GM19239 (cell line): ENCODE measurements around the gene HSPA12A.

Source experiments
- DNase-seq: peaks from one replicate; pipeline ENCODE4 v3.0.0; 2011; ENCODE audit warnings: low spot score; ENCODE audit not compliant: insufficient read length
- FAIRE-seq: peaks from 2 replicates; lab custom pipeline; 2011; peaks lifted over from hg19 to GRCh38; lab: Jason Lieb, UNC

HSPA12A gene

GRCh38 chr10:116747325-116747724 lies 5.0 kb upstream of the HSPA12A start:
- FAIRE-seq, result no peak

GRCh38 chr10:116744885-116745284 lies 2.5 kb upstream of the HSPA12A start:
- DNase-seq, result no peak
- FAIRE-seq, result no peak

More at GRCh38 chr10:116747325-116747724, 5.0 kb upstream of the HSPA12A start:
- DNase-seq, result no peak

DNA sequence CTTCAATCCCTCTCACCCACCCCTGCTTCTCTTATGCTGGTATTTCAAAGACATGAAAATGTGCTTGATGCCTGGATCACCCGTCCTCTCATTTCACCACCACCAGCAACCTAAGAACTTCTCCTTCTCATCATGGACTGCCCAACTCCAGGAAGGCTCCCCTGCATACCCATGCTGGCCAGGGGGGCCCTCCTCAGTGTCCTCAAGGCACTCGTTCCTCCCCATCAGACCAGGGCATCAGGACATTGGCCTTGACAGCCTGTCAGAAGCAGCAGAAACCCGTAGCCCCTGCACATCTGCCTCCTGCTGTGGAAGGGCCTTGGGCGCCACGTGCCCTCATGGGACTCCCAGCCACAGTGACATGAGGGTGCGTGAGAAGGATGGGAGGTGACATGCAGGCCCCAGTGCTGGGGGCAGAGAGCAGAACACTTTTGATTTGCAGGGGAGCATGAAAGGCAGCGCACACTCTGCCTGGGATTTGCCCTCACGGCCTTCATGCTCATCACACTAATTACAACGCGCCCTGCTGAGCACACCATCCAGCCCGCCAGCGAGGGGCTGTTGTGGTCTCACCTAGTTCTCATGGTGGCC lies 1.9 kb upstream of the HSPA12A start:
- DNase-seq (no peak), FAIRE-seq (no peak)

DNA sequence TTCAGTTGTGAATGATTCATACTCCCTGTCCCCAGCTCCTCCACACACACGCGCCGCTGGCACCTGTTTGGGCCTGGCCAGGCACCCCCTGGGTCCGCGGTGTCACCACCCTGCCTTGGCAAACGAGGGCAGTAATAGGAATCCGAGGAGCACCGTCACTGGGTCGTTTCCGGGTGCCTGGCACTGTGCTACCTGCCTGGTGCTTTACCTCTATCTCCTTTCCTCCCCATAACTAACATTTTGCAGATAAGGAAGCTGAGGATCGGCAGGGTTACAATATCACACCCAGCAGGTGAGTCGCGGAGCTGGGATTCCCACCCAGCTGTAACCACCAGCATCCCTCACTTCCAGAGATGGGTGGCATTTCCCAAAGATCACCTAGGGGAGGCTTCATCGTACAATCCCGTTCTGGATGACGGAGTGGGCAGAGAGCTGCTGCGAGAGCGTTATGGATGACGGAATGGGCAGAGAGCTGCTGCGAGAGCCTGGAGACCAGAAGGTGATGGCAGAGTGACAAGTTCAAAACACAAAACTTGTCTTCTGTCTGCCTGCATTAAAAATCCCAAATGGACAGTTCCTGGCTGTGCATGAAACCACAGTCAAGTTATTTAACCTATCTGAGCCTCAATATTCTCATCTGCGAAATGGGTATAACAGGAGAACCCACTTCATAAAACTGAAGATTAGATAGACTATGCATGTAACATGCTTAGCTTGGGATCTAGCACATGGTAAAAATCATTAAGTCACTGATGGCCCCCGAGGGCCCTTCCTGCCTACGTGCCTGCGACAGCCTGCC lies 1.1 kb upstream of the HSPA12A start:
- FAIRE-seq (no peak), DNase-seq (no peak)

DNA sequence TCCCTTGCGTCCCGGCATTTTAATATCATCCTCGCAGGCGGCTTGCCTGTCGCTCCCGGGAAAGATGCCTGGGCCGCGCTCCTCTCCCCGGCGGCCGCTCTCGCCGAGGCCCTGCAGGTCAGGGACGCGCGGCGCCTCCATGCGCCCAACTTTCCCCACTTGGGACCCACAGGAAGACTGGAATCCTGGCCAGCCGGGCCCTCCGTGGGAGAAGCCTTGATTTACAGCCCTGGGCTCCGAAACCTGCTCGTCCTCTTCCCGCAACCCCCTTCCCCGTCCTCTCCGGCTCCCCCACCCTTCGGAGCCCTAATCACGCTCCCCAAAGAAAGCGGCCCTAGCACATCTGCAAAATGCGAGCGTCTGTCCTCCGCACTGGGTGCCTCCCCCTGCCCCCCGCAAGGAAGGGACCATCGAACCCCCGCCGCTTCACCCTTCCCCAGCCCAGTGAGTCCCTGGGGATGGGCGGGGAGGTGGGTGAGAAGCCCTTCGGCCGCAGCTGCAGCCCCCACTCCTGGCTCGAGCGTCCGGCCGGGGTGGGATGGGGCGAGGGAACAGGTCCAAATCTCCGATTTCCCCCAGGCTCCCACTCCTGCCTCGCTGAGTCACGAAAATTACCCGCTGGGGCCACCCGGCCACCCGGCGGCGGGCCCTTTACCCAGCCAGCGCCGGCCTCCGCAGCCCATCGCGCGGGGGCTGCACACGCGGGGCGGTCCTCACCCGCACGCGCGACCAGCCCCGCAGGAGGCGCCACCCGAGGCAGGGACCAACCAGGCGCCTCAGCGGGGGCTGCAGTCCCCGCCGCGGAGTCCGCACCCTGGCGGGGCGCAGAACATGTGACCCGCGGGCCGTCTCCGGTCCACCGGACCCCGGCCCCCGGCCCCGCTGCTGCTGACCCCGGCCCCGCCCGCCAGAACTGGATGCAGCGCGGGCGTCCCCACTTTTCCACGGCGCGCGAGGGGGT lies 695 bp downstream of the HSPA12A start:
- FAIRE-seq, result no peak
- no peak for DNase-seq

DNA sequence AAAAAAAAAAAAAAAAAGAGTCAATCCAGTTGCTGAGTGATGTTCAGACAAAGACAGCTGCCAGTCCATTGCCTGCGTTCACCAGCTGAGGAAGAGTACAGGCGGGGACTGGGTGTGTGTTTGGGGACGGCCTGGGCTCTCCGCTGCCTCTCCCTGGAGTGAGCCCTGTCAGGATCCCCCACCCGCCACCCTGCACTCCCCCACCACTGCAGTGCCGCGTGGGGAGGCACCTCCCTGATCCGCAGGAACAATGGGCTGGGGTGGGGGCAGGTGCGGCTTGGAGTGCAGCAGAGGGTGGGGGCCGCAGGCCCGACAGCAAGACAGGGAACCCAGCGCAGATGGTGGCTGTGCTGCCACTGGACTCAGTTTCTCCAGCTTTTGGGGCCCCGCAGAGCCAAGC lies 1.4 kb downstream of the HSPA12A start:
- FAIRE-seq (no peak), DNase-seq (no peak)

DNA sequence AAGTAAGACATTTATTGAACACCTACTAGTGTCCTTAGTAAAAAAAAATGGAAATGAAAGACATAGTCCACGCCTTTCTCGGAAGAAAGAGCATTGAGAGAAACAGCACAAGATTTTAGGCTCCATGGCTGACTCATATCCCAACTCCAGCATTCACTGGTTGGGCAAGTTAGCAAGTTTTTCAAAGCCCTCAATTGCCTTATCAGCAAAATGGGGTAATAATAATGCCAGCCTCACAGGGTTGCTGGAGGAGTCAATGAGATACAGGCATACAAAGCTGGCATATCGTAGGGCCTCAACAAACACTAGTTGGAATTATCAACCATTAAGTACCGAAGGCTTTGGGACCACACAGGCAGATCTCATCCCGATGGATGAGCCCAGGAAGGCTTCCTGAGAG lies 4.0 kb downstream of the HSPA12A start:
- DNase-seq, result no peak
- FAIRE-seq, result no peak

DNA sequence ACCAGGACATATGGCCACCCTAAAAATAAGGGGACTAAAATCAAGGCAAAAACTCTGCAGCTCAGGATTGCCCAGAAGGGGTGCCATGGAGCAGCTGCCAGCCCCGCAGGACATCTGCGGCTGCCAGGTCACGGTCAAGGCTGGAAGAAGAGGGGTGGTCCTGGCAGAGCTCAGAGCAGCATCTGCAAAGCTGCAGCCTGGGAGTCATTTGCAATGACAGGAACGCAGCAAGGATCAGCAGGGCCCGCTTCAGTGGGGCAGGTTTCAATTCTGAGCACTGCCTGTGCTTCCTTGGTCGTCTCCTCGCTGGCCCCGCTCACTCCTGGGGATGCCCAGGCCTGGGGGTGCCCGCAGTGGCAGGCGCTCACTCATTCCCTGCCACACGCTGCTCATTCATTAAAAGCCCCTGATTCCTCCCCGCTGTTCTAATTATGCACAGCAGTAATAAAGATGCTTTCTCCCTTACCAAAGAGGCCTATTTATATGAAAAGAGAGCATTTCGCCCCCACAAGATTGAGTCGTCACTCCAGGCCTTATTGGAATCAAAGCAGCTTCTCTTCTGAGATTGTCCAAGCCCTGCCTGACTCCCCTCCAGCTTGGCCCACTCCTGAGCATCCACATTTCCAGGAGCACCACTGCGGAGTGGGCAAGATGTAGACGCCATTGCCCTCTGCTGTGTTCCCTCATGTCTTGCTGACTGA lies 4.6 kb downstream of the HSPA12A start:
- no peak for DNase-seq

DNA sequence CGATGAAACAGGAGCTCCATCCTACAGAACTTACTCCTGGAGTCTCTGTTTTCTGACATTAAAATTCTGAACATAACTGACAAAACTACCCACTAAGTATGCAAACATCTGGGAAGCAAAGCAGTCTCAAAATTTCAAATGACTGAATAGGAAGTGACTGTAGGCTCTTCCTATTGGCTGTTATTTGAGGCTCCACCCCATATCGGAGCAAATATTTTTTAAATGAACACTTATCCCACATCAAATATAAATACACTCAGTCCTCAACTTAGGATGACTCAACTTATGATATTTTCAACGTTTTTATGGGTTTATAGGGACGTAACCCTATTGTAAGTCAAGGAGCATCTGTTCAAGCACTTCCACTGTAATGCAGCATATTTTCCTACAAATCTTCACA lies 8.8 kb downstream of the HSPA12A start:
- FAIRE-seq (no peak), DNase-seq (no peak)

More for the DNA sequence above, 4.6 kb downstream of the HSPA12A start:
- FAIRE-seq, result no peak

DNA sequence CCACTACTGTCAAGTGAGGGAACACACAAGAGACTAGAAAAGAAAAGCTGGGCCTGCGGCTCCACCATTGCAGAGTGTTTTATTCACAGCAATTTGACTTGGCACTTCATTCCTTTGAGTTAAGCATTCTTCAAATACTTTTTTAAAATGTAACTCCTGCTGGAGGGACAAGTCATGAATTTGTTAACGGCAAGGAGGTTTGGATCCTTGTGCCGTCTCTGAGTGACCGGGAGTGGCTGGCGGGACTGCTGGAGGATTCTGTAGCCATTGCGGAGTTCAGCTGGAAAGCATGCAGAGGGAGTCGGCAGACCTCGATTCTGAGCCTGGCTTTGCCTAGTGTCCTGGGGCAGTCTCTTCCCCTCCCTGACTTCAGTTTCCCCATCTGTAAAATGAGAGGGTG lies 9.8 kb downstream of the HSPA12A start:
- DNase-seq (no peak), FAIRE-seq (no peak)

DNA sequence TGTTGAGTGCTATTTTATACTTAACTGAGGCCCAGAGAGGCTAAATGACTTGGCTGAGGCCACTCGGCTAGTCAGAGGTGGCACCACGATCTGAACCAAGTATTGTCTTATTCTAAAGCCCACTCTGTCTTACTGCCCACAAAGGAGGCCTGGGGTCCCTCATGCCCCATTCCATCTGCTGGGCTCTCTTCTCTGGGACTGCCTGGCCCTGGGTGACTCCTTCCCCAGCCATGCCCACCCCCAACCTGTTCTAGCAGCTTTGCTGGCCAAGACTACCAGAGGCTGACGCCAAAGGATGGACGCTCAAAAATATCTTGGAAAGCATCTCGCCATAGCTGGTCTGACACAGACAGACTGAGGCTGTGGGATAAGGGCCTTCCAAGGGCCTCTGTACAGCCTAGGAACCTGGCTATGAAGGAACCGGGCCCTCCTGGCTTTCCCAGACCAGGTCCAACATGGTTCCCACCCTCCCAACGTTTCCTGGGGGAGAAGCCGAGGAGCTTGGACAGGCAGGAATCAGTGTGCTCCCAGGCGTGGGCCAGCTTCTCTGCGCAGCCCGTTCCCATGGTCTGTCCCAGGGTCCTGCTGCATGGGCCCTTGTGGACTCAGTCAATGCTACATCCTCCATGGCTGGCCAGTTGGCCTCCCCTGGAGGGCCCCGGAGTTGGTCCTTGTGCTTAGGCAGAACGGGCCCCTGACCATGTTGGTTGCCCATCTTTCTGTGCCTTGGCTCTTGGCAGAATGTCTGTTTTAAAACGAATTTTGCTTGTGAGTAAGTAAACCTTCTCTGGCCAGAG lies 11.7 kb downstream of the HSPA12A start:
- no peak for DNase-seq
- FAIRE-seq, result no peak

GRCh38 chr10:116729243-116729642 lies 13.1 kb downstream of the HSPA12A start:
- DNase-seq, result no peak
- FAIRE-seq, result no peak

GRCh38 chr10:116728526-116729096 lies 13.8 kb downstream of the HSPA12A start:
- FAIRE-seq (no peak), DNase-seq (no peak)

GRCh38 chr10:116723428-116724281 lies 18.7 kb downstream of the HSPA12A start:
- FAIRE-seq (no peak), DNase-seq (no peak)

DNA sequence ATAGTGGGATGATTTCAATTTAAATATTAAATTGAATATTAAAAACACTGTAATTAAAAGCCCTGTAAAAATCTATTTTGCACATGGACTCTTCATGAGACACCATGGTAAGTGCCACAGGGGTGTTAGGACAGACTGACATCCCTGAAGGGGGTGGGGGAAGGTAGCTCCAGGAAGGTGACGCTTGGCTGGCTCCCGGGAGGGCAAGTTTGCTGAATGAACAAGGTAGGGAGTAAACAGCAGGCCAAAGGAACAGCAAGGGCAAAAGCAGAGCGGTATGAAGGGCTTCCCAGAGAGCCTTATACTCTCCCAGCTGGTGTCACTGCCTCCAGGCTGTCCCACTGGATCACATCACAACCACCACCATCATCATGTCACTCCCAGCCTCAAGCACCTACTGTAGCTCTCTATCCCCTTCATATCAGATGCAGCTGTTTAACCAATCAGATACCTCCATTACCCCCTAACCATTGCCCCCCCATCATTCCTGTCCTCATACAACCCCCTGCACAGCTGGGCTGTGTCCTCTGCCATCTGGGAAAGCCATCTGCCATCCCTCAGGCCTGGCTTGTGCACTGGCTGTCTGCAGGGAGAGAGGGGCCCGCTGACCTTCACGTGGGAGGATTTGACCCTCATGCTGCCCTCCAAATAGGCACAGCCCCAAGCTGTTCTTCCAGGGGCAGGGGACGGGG lies 19.5 kb downstream of the HSPA12A start:
- DNase-seq (no peak), FAIRE-seq (no peak)

DNA sequence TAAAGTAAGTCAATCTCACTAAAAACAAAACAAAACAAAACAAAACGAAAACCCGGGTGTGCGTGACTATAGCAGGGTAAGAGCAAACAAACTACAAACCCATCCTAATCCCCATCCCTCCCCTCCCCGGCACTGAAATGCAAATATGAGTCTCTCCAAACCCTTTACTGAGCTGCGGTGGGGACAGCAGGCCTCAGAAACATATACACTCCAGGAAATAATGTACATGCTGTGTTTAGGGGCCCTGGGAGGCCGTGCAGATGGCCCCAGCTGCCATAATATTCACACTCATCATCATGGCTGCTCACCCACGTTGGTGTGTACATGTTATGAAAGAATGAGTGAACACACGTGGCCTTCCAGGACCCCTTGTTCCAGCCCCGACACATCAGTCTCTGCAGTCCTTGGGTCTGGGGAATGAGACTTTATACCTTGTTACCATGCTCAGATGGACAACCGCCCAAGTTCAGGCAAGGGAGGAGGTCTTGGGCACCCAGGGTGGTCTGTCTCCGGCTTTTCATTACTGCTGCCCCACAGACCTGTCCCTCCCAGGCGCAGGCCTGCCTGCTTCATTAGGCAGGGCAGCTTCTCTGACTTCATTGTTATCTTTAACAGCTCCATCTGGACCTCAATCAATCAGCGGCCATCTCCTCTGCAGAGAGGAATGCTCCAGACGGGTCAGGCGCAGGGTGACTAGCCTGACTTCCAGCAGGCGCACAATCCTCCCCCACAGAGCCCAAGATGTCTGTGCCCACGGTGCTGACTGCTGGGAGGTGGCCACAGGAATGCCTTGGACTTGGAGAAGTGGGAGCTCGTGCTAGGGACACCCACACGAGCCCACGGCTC lies 20.6 kb downstream of the HSPA12A start:
- FAIRE-seq (no peak), DNase-seq (no peak)
